Measurements from ENCODE around the gene TM7SF2.

The TM7SF2 gene

DNA sequence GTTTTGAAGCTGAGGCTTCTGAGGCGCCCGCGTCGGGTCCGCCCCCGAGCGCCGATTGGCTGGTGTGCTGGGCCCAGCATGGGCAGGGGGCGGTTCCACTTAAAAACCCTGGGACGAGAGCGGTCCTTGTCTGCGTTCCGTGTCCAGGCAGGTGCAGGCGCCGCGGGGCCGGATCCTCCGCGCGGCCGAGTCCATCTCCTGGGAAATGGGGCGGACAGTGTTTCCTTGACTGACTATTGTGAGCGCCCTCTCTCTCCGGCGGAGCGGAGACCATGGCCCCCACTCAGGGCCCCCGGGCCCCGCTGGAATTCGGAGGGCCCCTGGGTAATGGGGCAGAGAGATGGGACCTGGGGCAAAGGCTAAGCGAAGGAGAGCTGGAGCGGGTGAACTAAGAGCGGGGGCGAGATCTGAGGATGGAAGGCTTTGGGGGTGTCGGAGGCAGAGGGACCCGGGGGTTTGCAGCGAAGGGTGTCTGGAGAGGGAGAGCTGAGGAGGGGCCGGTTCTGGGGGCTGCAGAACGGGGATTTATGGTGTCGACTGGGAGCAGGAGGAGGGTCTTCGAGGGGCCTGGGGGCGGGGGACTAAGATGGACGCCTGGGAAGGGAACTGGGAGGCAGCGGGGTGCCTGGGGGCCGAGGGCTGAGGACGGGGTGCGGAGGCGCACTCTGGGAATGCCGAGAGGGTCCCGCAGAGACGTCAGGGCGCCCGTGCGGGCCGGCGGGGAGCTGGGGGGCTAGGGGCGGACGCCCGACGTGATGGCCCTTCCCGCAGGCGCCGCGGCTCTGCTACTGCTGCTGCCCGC lies at the start of gene TM7SF2:
TM7SF2 (plus strand) TSS at position 129 of the 802 bp plus-strand sequence; CDS start at position 273, 144 bp downstream.
- DNase-seq: peak; percentile 97

DNA sequence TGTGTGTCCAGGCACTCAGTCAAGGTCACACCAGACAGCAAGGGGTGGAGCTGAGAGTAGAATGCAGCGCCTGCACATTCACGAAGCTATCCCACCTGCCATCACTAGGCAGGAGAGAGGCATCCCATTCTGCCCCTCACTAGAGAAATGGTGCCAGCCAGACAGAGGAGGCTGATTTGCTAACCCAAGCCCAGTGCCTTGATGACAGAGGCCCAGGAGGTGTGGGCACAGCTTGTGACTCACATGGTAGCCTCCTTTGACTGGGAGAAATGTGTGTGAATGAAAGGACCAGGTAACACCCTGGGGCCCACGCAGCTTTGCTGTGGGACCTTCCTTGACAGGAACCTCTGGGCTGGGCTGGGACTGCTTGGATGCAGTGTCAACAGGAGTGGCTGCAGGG lies 48.1 kb upstream of the TM7SF2 start:
- no peak for DNase-seq

DNA sequence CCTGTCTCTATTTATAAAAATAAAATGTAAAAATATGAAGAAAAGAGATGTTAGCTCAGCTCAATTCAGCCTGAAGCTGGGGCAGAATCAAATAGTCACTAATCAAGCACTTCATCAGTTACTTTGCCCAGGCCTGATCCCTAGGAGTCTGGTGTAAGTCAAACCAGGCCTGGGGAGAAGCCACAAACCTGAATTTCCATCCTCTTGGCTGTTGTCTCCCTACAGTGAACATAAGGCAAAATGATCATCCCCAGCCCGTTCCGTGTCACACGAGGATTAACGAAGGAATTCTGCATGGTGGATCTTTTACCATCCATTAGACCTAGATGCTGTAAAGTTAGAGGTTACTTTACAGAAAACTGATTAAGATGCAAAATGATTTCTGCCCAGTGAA lies 46.8 kb upstream of the TM7SF2 start:
- peak; percentile 26 for DNase-seq

DNA sequence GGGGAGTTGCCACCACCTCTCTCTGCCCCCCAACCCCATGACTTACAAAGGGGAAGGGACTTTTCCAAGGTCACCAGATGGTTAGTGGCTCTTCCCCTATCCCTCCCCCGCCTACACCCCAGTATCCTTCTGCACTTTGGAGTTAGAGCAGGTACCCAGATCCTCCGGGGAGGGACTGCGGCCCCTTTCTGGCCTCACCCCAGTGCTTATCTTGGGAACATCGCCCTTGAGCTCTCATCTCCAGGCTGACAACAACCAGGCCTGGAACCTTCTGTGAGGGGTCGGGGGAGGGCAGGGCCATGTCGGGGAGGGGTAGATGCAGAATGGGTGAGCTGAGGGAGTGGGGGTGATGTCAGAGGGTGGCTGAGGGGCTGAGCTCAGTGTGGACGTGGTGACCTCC lies 45.8 kb upstream of the TM7SF2 start:
- DNase-seq: no peak

DNA sequence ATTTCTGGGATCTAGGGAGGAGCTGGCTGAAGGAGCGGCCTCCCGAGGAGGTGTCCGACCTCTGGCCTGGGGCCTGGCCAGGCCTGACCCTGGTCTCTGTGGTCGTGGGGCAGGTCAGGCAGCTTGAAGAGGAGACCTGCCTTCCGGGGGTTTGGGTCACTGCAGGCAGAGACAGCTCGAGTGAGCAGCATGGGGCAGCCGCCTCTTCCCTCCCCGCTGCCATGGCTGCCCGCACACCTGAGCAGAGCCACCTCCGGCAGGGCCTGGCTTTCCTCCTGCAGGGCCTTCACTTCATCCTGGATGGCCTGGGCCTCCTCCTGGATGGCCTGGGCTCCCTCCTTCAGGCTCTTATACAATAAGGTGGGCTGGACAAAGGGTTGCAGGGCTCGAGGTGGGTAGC lies 45.4 kb upstream of the TM7SF2 start:
- no peak for DNase-seq

DNA sequence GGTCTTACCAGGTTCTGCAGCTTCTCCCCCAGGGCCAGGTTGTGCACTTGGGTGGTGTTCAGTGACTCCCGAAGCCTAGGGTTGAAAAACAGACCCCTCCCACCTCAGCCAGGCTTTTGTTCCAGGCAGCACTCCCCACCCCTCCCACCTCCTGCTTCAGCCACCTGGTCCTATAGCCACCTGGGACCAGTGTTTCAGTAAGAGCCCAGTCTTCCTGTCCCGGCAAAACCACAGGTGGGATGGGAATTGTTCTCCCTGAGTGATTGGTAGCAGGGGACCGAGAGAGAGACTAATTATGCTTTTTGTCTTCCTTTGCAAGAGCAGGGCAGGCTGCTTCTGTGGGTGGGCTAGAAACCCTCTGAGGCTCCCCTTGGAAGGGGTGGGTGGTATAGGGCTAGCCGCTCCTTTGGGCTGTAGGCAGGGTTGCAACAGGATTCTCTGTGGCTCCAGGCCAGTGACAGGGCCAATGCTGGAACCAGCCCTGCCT lies 44.8 kb upstream of the TM7SF2 start:
- no peak for DNase-seq

DNA sequence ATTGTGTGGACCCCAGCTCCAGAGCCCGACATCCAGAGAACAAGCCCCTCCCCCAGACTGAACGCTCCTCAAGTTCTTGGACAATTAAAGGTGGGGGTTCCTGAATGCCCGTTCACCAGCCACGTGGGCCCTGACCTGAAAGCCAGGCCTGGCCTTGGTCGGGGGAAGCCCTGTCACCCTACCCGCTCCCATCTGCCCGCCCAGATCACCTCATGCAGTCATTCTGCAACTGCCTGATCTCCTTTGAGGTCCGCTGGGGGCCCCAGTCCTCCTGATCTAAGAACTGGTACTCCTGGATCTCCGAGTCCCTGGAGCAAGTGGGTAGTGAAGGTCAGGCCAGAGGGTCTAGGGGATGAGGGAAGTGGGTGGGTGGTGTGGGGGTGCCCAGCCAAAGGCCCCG lies 44.2 kb upstream of the TM7SF2 start:
- no peak for DNase-seq

DNA sequence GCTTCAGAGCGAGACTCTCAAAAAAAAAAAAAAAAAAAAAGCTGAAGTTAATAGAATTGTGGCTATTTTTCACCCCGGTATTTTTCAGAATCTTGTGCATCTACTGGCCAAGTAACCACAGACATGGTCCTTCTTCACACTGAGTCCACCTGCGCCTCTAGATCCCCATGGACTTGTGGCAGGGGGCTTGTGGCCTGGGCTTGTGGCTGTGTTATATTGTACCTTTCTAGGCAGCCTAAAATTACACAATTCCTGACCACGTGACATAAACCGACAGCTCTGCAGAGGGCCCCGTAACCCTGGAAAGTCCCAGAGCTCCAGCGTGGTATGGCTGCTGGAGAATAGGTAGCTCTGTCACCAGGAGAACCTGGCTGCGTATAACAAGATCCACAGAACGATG lies 42.5 kb upstream of the TM7SF2 start:
- no peak for DNase-seq

DNA sequence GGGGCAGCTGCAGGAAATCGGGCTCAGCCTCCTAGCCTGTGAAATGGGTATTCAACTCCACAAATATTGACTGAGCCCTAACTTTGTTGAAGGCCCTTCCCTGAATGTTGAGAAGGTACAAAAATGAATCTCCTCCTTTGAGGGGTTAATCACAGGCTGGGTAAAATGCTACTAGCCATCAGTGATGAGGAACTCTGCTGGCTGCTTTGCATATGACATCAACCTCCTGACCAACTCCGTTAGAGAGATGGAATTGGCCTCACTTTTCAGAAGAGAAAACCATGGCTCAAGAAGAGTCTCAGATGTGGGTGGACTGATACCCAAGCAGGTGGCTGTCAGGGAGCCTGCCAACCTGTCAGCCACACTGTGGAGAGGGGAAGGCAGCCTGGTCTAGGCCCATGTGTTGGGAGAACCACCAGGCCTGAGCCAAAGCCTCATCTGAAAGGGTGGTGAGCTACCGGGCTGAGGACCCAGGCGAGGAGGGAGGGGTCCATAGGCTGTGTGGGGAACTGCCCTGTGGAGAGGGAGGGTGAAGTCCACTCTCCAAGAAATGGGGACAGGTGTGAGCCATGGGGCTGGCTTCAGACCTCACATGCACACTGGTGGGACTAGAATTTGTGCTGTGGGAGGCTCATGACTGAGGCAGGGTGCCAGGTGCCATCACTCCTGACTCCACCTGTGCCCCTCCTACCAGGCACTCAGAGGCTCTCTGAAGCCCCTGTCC lies 39.6 kb upstream of the TM7SF2 start:
- DNase-seq: no peak

DNA sequence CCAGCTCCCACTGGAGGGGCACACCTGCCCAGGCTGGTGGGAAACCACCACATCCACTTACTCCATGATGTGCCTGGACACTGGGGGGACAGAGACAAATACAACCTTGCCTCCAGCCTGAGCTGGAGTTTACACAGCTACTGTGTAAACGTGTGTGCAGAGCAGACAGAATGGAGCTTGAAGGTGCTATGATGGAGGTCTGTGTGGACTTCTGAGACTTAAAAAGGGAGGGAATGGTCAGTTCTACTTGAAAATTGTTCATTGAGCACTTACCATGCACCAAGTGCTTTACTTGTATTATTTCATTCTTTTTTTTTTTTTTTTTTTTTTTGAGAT lies 39.1 kb upstream of the TM7SF2 start:
- no peak for DNase-seq

DNA sequence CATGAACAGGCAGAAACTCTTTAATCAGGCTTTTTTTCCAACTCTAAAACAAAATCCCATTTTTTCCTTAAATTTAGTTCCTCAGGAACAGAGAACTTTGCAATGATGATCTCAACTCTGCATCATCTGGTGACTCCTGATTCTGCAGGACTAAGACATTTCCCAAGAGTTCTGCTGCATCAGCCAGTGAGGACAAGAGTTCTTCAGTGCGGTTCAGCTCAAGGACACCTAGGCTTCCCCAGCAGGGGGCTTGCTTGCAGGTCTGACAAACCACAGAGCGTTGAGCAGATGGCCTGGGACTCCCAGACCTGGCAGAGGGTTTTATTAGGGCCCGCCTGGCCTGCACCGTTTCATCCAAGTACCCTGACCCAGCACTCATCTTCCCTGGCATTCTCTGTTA lies 34.2 kb upstream of the TM7SF2 start:
- DNase-seq: peak; percentile 79

DNA sequence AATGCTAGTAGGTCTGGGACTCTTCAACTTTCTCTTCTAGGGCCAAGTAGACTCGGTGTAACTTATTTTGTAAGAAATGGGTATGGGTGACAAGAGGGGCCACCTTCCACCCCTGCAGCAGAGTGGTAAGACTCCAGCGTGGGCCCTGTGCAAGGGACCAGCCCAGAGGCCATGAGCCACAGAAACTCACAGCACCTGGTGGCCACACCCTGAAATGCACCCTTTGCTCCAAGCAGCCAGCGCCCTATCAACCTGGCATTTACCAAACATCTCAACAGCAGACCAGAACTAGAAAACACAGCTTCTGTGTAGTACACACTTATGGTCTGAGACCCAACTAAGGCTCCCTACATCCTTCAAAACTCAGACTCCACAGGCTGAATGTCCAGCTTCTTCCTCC lies 33.5 kb upstream of the TM7SF2 start:
- peak; percentile 69 for DNase-seq

DNA sequence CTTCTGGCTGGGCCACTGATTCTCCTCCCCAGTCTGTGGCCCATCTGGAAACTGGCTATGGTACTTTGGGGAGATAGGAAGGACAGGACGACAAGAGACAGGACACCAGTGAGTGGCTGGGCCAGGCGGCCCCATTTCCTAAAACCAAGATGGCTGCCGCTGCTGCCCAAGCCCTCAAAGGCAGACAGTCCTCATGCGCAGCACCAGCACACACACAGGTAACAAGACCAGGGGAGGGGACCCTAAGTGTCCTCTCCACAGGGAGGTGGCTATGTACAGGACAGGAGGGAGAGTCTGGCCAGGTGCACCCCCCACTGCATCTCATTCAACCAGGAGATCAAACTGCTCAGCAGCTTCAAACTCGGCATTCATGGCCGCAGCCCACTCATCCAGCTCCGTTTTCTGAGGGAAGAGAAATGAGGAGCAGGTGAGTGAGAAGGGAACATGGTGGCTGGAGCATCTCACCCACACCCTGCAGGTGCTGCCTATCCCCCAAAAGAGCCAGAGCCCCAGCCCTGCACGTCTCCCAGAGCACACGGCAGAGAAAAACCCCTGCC lies 32.8 kb upstream of the TM7SF2 start:
- DNase-seq: no peak

DNA sequence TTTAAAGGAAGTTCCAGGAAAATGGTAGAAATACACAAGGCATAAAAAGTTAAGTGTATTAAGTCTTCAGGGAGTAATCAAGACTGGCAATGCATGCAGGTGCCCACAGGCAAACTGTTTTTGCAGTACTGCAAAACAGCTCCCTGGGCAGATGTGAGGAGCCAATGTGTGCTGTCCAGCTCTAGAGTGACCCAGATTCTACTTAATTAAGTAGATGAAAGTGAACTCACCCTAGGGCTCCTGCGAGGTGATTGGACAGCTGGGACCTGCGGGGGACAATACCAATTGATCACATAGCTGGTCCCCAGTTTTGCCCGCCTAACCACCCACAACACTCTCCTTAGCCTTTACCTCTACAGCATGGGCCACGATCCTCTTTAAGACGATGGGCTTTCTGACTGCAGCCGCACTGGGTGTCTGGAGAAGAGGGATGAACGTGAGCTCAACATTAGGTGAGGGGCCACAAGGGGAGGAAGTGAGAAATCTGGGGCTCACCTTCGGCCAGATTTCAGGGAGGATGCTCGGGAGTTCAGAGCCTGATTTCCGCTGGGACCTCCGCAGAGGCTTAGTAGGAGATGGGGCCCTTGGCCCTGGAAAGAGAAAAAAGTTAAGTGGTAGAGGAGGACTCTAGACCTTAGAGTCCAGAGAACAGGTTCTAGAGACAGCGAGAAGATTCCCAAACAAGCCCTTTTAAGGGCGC lies 28.4 kb upstream of the TM7SF2 start:
- DNase-seq: no peak

DNA sequence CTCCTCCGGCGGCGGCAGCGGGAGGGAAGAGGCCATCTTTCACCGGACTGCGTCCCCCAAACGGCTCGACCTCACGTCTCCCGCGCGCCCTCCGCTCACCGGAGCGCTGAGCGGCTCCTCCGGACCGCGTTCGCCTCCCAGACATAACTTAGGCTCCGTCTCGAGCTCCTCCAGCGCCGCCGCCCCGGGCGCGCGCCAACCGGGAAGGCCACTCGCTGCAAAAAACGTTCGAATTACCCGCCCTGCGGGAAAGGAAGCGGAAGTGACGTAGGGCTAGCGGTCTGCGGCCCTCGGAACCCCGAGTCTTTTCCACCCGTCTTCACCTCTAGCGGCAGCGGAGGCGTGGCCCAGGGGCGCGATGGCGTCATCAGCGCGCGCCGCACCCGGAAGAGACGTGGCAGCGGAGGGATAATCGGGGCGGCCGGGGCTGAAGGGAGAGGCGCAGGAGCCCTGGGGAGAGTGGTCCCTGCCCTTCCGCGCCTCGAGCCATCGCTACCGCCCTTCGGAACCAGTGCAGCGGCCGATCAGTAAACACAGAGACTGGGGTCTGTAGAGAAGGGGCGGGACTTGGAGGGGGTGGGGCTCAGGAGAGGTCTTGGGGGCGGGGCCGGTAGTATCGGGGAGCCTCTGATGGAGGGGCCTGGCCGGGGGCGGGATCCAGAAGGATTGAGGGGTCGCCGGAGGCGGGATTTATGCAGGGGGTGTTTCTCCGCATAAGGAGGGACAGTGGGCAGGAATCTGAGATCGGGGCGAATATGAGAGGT lies 27.7 kb upstream of the TM7SF2 start, which contains the start of the genes CDCA5 and ZFPL1:
CDCA5 (minus strand) TSS at position 207 of the 764 bp plus-strand sequence; CDS start at position 145, 62 bp downstream.
ZFPL1 (plus strand) TSS at position 389 of the 764 bp plus-strand sequence. CDS start 477 bp downstream, outside the sequence.
- peak; percentile 96 for DNase-seq

DNA sequence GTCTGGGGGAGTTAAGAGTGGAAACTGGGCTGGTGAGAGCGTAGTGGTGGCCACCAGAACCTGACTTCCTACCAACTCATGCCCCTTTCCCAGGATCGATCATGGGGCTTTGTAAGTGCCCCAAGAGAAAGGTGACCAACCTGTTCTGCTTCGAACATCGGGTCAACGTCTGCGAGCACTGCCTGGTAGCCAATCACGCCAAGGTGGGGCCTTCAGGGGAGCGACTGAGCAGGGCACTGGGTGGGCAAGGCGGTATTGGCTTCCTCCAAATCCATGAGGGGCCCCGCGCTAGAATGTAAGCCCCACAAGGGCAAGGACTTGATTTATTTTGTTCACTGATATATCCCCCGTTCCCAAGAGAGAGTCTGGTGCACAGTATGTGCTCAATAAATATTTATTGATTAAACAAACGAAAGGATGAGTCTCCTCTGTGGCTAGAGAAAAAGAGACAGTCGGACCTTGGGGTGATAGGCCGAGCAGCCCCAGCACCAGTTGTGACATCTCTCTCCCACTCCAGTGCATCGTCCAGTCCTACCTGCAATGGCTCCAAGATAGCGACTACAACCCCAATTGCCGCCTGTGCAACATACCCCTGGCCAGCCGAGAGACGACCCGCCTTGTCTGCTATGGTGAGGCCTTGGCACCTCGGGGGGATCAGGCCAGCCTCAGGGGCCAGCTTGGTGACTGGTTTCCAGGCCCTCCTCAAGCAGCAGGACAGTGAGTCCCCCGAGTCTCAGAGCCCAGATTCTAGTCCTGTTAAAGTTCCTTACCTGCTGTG lies 26.9 kb upstream of the TM7SF2 start:
- no peak for DNase-seq

DNA sequence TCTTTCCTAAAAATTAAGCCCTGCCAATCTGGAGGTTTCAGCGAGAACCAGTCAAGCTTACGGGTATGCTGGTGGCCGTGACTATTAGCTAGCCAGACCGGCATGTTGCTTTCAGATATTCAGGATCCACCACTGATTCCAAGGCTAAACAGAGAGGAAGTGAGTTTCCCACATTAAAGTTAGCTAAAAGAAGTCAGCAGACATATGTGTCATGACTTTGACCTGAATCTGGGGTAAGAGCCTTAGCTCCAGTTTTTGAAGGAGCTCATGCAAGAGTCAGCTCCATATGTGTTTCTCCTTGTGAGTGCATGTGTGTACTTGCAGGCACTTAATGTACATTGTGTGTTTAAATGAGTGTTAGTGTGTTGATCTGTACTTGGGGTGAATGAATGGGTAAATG lies 26.2 kb upstream of the TM7SF2 start:
- no peak for DNase-seq

DNA sequence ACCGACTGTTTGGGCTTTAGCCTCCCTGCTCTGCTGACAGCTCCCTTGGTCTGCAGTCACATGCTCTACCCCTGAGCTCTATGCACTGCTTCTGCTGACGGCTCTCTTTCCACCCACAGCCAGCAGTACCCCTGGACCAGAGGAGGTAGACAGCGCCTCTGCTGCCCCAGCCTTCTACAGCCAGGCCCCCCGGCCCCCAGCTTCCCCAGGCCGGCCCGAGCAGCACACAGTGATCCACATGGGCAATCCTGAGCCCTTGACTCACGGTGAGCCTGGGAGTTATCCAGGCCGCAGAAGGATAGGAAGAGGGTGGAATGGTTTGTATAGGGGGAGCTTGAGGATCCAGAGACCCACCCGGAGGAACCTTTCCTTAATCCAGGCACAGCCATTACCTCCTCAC lies 24.9 kb upstream of the TM7SF2 start:
- no peak for DNase-seq

DNA sequence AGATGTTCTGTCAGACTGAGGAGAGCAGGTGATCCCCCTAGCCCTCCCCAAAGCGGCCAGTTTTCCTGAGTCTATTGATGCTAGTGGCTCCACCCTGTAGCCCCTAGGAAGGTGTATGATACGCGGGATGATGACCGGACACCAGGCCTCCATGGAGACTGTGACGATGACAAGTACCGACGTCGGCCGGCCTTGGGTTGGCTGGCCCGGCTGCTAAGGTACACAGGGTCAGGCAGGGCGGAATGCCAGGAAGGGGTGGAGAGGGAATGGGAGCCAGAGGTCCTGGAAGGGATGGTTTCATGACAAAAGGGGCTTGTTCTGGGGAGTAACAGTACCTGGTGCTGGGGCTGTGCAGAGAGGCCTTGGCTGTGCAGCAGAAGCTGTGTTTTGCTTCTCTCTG lies 24.5 kb upstream of the TM7SF2 start:
- no peak for DNase-seq

DNA sequence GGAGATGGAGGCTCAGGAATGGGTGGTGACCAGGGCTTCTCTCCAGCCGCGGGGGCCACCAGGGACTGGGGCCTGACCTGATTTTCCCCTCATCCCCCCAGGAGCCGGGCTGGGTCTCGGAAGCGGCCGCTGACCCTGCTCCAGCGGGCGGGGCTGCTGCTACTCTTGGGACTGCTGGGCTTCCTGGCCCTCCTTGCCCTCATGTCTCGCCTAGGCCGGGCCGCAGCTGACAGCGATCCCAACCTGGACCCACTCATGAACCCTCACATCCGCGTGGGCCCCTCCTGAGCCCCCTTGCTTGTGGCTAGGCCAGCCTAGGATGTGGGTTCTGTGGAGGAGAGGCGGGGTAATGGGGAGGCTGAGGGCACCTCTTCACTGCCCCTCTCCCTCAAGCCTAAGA lies 23.8 kb upstream of the TM7SF2 start:
- DNase-seq: no peak

DNA sequence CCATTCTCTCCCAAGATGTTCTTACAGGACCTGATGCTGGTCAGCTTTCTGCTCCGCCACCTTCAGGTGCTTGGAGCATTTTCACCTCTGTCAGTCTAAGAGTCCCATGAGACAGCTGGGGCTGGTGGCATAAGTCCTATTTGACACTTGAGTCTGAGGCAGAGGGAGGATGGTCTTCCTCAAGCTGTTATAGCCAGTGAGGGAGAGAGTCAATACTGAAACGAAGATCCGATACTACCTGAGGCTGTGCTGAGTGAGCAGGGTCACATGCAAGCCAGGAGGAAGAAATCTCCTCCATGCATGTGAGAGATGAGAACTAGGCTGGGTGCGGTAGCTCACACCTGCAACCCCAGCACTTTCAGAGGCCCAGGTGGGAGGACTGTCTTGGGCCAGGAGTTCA lies 22.1 kb upstream of the TM7SF2 start:
- DNase-seq: no peak

DNA sequence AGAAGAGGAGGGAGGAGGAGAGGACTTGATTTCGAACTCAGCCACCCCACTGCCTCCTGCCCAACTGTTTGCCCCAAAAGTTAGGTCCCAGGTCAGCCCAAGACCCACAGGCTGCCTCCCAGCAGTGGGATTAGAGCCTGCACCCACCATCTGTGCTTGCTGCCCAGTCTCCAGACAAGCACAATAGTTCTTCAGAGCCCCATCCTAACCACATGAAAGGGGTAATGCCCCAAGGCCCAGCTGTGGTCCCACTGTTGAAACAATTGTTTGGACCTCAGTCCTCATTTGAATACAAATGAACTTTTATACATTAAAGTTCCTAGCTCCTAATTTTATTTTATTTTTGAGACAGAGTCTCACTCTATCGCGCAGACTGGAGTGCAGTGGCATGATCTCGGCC lies 21.0 kb upstream of the TM7SF2 start:
- DNase-seq: no peak

Measured in NCI-H82 (cell line).